Globus pallidus (tissue), 1 donor: ENCODE data around the gene ZNF878.

Experiments
- DNase-seq: peaks from one replicate; pipeline ENCODE4 v3.0.0-alpha.2; 2015; ENCODE audit warnings: low spot score

The ZNF878 gene

DNA sequence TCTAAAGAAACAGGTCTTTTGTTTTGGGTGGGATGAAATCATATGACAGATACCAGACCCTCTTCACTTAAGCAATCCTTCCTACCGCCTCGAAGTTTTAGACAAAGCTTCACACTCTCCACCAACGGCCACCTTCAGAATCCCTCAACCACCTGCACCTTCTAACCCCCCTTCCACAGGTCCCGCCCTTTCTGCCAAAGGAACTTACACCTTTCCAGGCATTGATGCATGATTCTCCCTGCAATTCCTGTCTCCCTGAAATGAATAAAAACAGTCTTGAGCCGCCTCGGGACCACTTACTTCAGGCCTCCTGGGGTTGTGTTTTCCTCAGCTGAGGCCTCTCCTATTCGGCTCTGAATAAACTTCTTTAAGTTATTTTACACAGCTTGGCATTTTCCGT, 18.1 kb downstream of the ZNF878 start:
- no peak for DNase-seq

GRCh38 chr19:12034198-12034597, 18.6 kb downstream of the ZNF878 start:
- DNase-seq: no peak

GRCh38 chr19:12015753-12016116, 37.0 kb downstream of the ZNF878 start:
- DNase-seq: no peak

GRCh38 chr19:12015015-12015752, 37.6 kb downstream of the ZNF878 start:
- no peak for DNase-seq

DNA sequence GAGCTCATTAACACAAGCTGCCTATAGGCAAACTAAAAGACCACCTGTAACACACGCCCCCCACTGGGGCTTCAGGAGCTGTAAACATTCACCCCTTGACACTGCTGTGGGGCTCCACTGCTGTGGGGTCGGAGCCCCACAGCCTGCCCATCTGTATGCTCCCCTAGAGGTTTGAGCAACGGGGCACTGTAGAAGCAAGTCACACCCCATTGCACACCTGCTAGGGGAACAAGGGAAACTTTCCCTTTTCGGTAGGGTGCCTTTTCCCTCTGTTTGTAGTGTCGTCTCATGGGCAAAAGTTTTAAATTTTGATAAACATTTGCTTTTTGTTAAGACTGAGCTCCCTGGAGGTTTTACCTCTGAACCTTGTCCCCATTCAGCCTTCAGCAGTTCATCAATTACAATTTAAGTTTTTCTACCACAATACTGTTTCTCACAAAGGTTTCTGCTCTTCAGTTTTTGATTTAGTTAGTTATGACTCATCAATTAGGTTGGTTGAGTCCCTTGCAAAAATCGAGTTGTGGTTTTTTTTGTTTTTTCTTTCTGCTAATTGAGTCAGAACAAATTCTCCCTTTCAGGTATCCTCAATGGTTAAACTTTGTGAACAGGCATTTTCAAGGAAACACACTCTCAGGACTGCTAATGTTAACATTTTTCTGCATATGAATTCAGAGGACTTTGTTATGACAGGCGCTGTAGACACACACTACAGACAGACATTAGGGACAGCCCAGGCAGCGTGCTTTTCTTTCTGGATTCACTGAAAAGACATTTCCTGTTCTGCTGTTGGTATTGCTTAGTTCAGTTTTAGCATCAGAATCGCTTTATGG, 52.4 kb downstream of the ZNF878 start:
- no peak for DNase-seq

GRCh38 chr19:11995174-11995573, 57.6 kb downstream of the ZNF878 start:
- DNase-seq: no peak
